Aorta (tissue), 5 donors: ENCODE data around the gene ACAP2. TPM values are rescaled to one million over a fixed set of nuclear protein-coding genes. Genes with fewer than 3 reads are reported as not detected.
"Not testable (repeated sequence)": the region's sequence is repeated elsewhere in the genome, so short reads cannot be mapped to it uniquely, and the experiment has no call there.

Experiments
- ATAC-seq: fragments of 200-7000 bp; cut with Tn5 transposase; one replicate; pipeline ENCODE4 v1.9.1; 2022; ENCODE audit warnings: moderate library complexity; ENCODE audit not compliant: low FRiP score
- DNase-seq, 2 donors: peaks; one replicate each; pipeline ENCODE4 v3.0.0-alpha.2; 2020
- H3K27ac ChIP-seq, 2 donors: one replicate each; pipeline ENCODE4 v1.5.1; 2013; ENCODE audit warnings: low read length in 2 of 2, mild to moderate bottlenecking in 2 of 2, moderate library complexity in 2 of 2, control low read depth in 1 of 2, inconsistent platforms in 1 of 2, low read depth in 1 of 2
- H3K27me3 ChIP-seq, 2 donors: one replicate each; pipeline ENCODE4 v1.6.1; 2013; ENCODE audit warnings: control low read depth in 1 of 2, low read length in 1 of 2, mild to moderate bottlenecking in 1 of 2, moderate library complexity in 1 of 2; ENCODE audit not compliant: insufficient read depth in 2 of 2, control insufficient read depth in 1 of 2
- H3K36me3 ChIP-seq, 2 donors: one replicate each; pipeline ENCODE4 v1.6.1; 2013; ENCODE audit warnings: control low read depth in 1 of 2, low read length in 1 of 2, mild to moderate bottlenecking in 1 of 2; ENCODE audit not compliant: insufficient read depth in 2 of 2, control insufficient read depth in 1 of 2
- H3K4me1 ChIP-seq, 2 donors: one replicate each; pipeline ENCODE4 v1.6.1; 2013; ENCODE audit warnings: low read length in 2 of 2, control low read depth in 1 of 2, mild to moderate bottlenecking in 1 of 2, moderate library complexity in 1 of 2; ENCODE audit not compliant: insufficient read depth in 2 of 2, control insufficient read depth in 1 of 2
- H3K4me3 ChIP-seq, 2 donors: one replicate each; pipeline ENCODE4 v1.5.1; 2013; ENCODE audit warnings: low read length in 2 of 2, control low read depth in 1 of 2, mild to moderate bottlenecking in 1 of 2
- H3K9me3 ChIP-seq: one replicate; pipeline ENCODE4 v1.6.1; 2013; ENCODE audit warnings: mild to moderate bottlenecking, low read length; ENCODE audit not compliant: control insufficient read depth
- WGBS, 2 donors: extraction: QIAGEN DNeasy Blood & Tissue Kit; methylation state at CpG; one replicate each; pipeline ENCODE4 v1.1.7; 2013; 5-methylcytosine and 5-hydroxymethylcytosine counted together
- intact Hi-C, 2 donors: fragments of 100-400 bp; cut with DNase I; formaldehyde crosslinking; loops; one replicate each; pipeline versions ENCODE4 v1.14.2 to v1.15.0; 2022
- polyA plus RNA-seq, 2 donors: library from polyadenylated mRNA; stranded (reverse); fragments of 200-250 nt; gene quantifications; one replicate each; pipeline ENCODE4 v1.2.3, GENCODE V29; 2013
- total RNA-seq, 2 donors: library from RNA; stranded (reverse); fragmentation: NEBNext Ultra II Directional; extraction: Animal tissue kit (Norgen Biotek cat#: 25700); gene quantifications; one replicate each; pipeline ENCODE4 v1.2.1, GENCODE V29; 2021
- donor health status: healthy with polysubstance abuse.
- donor health status: Bipolar disorder and iron deficiency.
- donor health status: DM: no; HTN: no; CAD: no.
- donor health status: DM: no; HTN: no; CAD: no.
- donor health status: DM: yes; HTN: yes; CAD: no.

ACAP2 gene
- total and polyA plus RNA-seq, 4 donors = 6.5 to 70.3 (median 24.3) TPM

GRCh38 chr3:195388380-195388779 lies 54.4 kb downstream of the ACAP2 start:
- WGBS, 2 donors = 84 to 92% methylated on average over 2 of the region's 2 CpGs
- DNase-seq (no peak), ATAC-seq (no peak)
- Histone ChIP-seq H3K36me3 (peaks cover 0 to 3% of the 10 kb centered on the region in 2 donors), H3K4me3 (no peak overlapping the region), H3K4me1 (no peaks in the 10 kb centered on the region), H3K27ac (no peak overlapping the region), H3K27me3 (no peaks in the 10 kb centered on the region), H3K9me3 (no peaks in the 10 kb centered on the region)
- intact Hi-C loops = no loop called here

- no peak for ATAC-seq
- H3K9me3 ChIP-seq = no peaks in the 10 kb centered on the region
- intact Hi-C loops = no loop called here
- H3K36me3 ChIP-seq = peaks cover 0 to 3% of the 10 kb centered on the region in 2 donors
- H3K27ac ChIP-seq = no peak overlapping the region
- DNase-seq = no peak
- no peaks in the 10 kb centered on the region for H3K4me1 ChIP-seq
- WGBS, 2 donors = 91 to 96% methylated on average over 3 of the region's 3 CpGs
- H3K27me3 ChIP-seq = no peaks in the 10 kb centered on the region
- H3K4me3 ChIP-seq = no peak overlapping the region
Observed at GRCh38 chr3:195386739-195387138, 56.1 kb downstream of the ACAP2 start.

DNA sequence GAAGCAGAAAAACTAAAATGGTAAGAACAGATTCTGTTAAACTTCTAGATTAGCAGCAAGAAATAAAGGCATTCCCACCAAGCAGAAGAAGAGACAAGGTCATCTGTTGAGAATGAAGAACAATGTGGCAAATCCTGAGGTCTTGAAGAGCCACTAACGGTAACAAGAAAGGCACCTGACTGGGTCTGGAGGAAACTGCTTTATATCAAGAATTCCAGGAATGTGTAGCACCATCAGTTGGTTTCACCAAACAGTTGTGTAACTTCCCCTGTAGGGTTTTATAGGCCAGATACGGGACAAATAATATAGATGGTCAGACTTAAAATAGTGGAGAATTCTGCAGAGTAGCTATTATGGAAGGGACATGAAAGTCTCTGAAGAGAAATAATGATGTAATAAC lies 57.3 kb downstream of the ACAP2 start:
- intact Hi-C loops = no loop called here
- no peak for ATAC-seq
- WGBS, 2 donors = 86 to 89% methylated on average over 2 of the region's 2 CpGs

DNA sequence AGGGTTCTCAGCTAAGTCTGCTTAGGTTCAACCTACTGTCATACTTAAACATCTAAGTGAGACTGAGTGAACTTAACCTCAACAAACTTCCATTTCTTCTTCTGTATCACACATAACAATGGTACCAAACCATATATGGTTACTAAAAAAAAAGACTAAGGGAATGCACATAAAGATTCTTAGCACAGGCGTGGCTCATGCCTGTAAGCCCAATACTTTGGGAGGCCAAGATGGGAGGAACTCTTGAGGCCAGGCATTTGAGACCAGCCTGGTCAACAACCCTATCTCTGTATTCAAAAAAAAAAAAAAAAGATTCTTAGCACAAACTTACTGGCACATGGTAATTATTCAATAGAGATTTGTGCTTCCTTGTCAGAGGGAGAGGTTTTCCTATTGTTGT lies 57.9 kb downstream of the ACAP2 start:
- Histone ChIP-seq H3K27me3 (no peaks in the 10 kb centered on the region), H3K9me3 (no peaks in the 10 kb centered on the region), H3K27ac (no peak overlapping the region), H3K36me3 (peaks cover 0 to 5% of the 10 kb centered on the region in 2 donors), H3K4me1 (no peaks in the 10 kb centered on the region), H3K4me3 (no peak overlapping the region)
- DNase-seq = no peak
- ATAC-seq = no peak
- intact Hi-C loops = no loop called here
- 96 to 98% methylated on average over 1 of the region's 1 CpG for WGBS, 2 donors

More for the DNA sequence above, 57.3 kb downstream of the ACAP2 start:
- no peak overlapping the region for H3K27ac ChIP-seq
- H3K4me1 ChIP-seq = no peaks in the 10 kb centered on the region
- no peaks in the 10 kb centered on the region for H3K9me3 ChIP-seq
- peaks cover 0 to 5% of the 10 kb centered on the region in 2 donors for H3K36me3 ChIP-seq
- no peaks in the 10 kb centered on the region for H3K27me3 ChIP-seq
- DNase-seq = no peak
- no peak overlapping the region for H3K4me3 ChIP-seq

GRCh38 chr3:195372220-195372619 lies 70.6 kb downstream of the ACAP2 start:
- Histone ChIP-seq H3K9me3 (no peaks in the 10 kb centered on the region), H3K36me3 (no peaks in the 10 kb centered on the region), H3K4me3 (no peak overlapping the region), H3K27ac (no peak overlapping the region), H3K4me1 (no peaks in the 10 kb centered on the region), H3K27me3 (no peaks in the 10 kb centered on the region)
- no peak for ATAC-seq
- intact Hi-C loops = no loop called here
- WGBS, 2 donors = 94 to 98% methylated on average over 7 of the region's 7 CpGs
- DNase-seq = no peak

- WGBS, 2 donors = 95 to 96% methylated on average over 5 of the region's 5 CpGs
- intact Hi-C loops = no loop called here
- ATAC-seq = no peak
- Histone ChIP-seq H3K27me3 (no peaks in the 10 kb centered on the region), H3K27ac (no peak overlapping the region), H3K36me3 (no peaks in the 10 kb centered on the region), H3K9me3 (no peaks in the 10 kb centered on the region), H3K4me3 (no peak overlapping the region), H3K4me1 (no peaks in the 10 kb centered on the region)
- no peak for DNase-seq
Observed at GRCh38 chr3:195366200-195366925, 76.5 kb downstream of the ACAP2 start.

DNA sequence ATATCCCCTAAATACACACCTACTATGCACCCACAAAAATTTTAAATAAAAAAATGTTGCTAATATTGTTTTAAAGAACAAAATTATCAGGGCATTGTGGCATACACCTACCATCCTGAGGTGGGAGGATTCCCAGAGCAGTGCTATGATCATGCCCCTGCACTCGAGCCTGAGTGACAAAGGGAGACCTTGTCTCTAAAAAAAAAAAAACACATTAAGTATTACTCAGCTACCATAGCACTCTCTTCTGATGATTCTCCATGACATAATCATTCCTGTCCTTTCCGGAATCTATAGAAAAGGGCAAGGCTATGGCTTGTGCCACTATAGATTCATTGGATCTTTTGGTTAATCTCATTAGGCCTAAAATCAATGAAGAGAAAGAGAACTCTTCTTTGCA lies 77.4 kb downstream of the ACAP2 start:
- Histone ChIP-seq H3K27me3 (no peaks in the 10 kb centered on the region), H3K27ac (no peak overlapping the region), H3K9me3 (no peaks in the 10 kb centered on the region), H3K4me1 (no peaks in the 10 kb centered on the region), H3K36me3 (no peaks in the 10 kb centered on the region), H3K4me3 (no peak overlapping the region)
- ATAC-seq = no peak
- DNase-seq = no peak
- intact Hi-C loops = no loop called here
- WGBS, 2 donors = 98% methylated on average over 2 of the region's 2 CpGs

- H3K4me1 ChIP-seq, H3K27me3 ChIP-seq, H3K36me3 ChIP-seq, H3K9me3 ChIP-seq, ATAC-seq, H3K27ac ChIP-seq, intact Hi-C loops, DNase-seq, H3K4me3 ChIP-seq: not testable (repeated sequence)
- 93 to 94% methylated on average over 2 of the region's 2 CpGs for WGBS, 2 donors
Observed at GRCh38 chr3:195357797-195358196, 85.0 kb downstream of the ACAP2 start.
